Breast epithelium (tissue), 4 donors: ENCODE measurements around the gene ASXL2. TPM values are rescaled to one million over a fixed set of nuclear protein-coding genes. Genes with fewer than 3 reads are reported as not detected.
"Not testable (repeated sequence)": the region's sequence is repeated elsewhere in the genome, so short reads cannot be mapped to it uniquely, and the experiment has no call there.

Experiments
- DNase-seq, 2 donors: peaks; one replicate each; pipeline ENCODE4 v3.0.0-alpha.2; 2019; ENCODE audit warnings: low spot score in 2 of 2
- H3K27ac ChIP-seq, 2 donors: fragments of 200-600 bp; sonication (generic) in 1 of 2; one replicate each; pipeline ENCODE4 v1.5.1; 2016 to 2019; ENCODE audit warnings: mild to moderate bottlenecking in 1 of 2
- H3K27me3 ChIP-seq, 2 donors: fragments of 200-600 bp; sonication (generic) in 1 of 2; one replicate each; pipeline versions ENCODE4 v1.5.1 to v1.6.0; 2017 to 2019; ENCODE audit warnings: control low read depth in 1 of 2, mild to moderate bottlenecking in 1 of 2
- H3K36me3 ChIP-seq: fragments of 200-600 bp; one replicate; pipeline ENCODE4 v1.5.1; 2019
- H3K4me1 ChIP-seq, 2 donors: fragments of 200-600 bp; sonication (generic); one replicate each; pipeline ENCODE4 v1.5.1; 2016 to 2019; ENCODE audit warnings: control low read depth in 1 of 2
- H3K4me3 ChIP-seq, 3 donors: fragments of 200-600 bp; sonication (generic); 1 replicate in 2 of 3; 2 replicates in 1 of 3; pipeline ENCODE4 v1.5.1; 2016 to 2019; ENCODE audit warnings: mild to moderate bottlenecking in 3 of 3, moderate library complexity in 2 of 3
- H3K9me3 ChIP-seq, 2 donors: fragments of 200-600 bp; sonication (generic) in 1 of 2; one replicate each; pipeline ENCODE4 v1.5.1; 2016 to 2019; ENCODE audit warnings: control low read depth in 1 of 2
- POLR2A ChIP-seq: fragments of 450-650 bp; IDR thresholded peaks from one replicate; pipeline ENCODE4 v1.6.1; 2016; ENCODE audit warnings: antibody characterized with exemption, mild to moderate bottlenecking, moderate library complexity
- POLR2AphosphoS5 ChIP-seq, 3 donors: sonication (generic); formaldehyde crosslinking; IDR thresholded peaks; one replicate each; pipeline ENCODE4 v1.6.1; 2017; ENCODE audit warnings: antibody characterized with exemption in 3 of 3
- intact Hi-C: fragments of 100-400 bp; cut with DNase I; formaldehyde crosslinking; loops from one replicate; pipeline ENCODE4 v1.15.1; 2023; ENCODE audit warnings: low total_unique reads
- total RNA-seq, 3 donors: library from RNA; depleted of rRNA; stranded (reverse); fragments of >200 nt; gene quantifications; one replicate each; pipeline ENCODE4 v1.1.0, GENCODE V29; 2016
- TF ChIP-seq, protein P1 (sequence below), 3 donors: fragments of 450-650 bp; IDR thresholded peaks; one replicate each; pipeline ENCODE4 v1.5.1; 2016 to 2017; ENCODE audit warnings: antibody characterized with exemption in 3 of 3, mild to moderate bottlenecking in 3 of 3, moderate library complexity in 3 of 3

ASXL2 gene
- total RNA-seq, 3 donors from 2014 or later = 16.4 to 18.2 (median 17.4) TPM

DNA sequence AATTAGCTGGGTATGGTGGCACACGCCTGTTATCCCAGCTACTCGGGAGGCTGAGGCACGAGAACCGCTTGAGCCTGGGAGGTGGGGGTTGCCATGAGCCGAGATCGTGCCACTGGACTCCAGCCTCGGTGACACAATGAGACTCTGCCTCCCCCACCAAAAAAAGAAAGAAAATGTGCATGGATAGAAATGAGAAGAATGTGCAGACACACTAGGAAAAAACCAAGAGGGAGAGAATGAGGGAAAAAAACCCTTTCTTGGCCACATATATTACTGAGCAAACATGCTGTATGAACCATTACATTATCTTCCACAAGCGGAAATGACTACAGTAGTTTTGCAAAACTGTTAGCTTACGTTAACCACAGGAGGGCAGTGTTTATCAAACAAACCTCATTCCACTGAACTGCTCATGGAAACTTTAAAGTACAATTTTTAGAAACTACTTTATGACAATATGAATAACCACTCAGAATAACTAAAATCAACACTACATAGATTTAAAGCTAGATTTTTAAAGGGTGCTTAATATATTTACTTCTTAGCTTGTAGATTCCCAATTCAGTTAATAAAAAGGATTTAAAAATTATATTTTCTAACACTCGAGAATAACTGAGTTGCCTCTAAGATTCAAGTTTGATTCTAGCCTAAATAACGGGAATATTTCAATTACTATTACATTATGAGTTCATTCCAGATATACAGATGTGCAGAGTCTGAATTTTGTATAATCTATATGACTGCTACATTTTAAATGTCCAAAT lies 26.4 kb downstream of the ASXL2 start:
- H3K4me1 ChIP-seq = no peaks in the 10 kb centered on the region
- intact Hi-C loops = no loop called here
- no peaks in the 10 kb centered on the region for H3K9me3 ChIP-seq
- H3K27me3 ChIP-seq = no peaks in the 10 kb centered on the region
- TF ChIP-seq, protein P1, sequence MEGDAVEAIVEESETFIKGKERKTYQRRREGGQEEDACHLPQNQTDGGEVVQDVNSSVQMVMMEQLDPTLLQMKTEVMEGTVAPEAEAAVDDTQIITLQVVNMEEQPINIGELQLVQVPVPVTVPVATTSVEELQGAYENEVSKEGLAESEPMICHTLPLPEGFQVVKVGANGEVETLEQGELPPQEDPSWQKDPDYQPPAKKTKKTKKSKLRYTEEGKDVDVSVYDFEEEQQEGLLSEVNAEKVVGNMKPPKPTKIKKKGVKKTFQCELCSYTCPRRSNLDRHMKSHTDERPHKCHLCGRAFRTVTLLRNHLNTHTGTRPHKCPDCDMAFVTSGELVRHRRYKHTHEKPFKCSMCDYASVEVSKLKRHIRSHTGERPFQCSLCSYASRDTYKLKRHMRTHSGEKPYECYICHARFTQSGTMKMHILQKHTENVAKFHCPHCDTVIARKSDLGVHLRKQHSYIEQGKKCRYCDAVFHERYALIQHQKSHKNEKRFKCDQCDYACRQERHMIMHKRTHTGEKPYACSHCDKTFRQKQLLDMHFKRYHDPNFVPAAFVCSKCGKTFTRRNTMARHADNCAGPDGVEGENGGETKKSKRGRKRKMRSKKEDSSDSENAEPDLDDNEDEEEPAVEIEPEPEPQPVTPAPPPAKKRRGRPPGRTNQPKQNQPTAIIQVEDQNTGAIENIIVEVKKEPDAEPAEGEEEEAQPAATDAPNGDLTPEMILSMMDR (IDR thresholded peaks at IDR 0.05) = peak in 2 of 3 donors; percentile 64 to 70
- no peak for TF ChIP-seq POLR2AphosphoS5 (IDR thresholded peaks at IDR 0.05)
- no peaks in the 10 kb centered on the region for H3K36me3 ChIP-seq
- no peak overlapping the region for H3K4me3 ChIP-seq
- no peak overlapping the region for H3K27ac ChIP-seq
- DNase-seq = no peak

- H3K4me1 ChIP-seq, H3K27ac ChIP-seq, intact Hi-C loops, H3K36me3 ChIP-seq, DNase-seq, H3K4me3 ChIP-seq, H3K9me3 ChIP-seq, H3K27me3 ChIP-seq: not testable (repeated sequence)
Observed at GRCh38 chr2:25850400-25850799, 27.9 kb downstream of the ASXL2 start.

GRCh38 chr2:25849350-25849749 lies 28.9 kb downstream of the ASXL2 start:
- DNase-seq, H3K4me1 ChIP-seq, H3K27ac ChIP-seq, H3K36me3 ChIP-seq, H3K4me3 ChIP-seq, intact Hi-C loops, H3K9me3 ChIP-seq, H3K27me3 ChIP-seq: not testable (repeated sequence)

GRCh38 chr2:25845843-25846505 lies 32.3 kb downstream of the ASXL2 start:
- H3K27ac ChIP-seq = no peak overlapping the region
- H3K4me3 ChIP-seq = no peak overlapping the region
- intact Hi-C loops = no loop called here
- no peak for DNase-seq
- no peak for TF ChIP-seq POLR2AphosphoS5 (IDR thresholded peaks at IDR 0.05)
- no peak for TF ChIP-seq POLR2A
- TF ChIP-seq, protein P1 (IDR thresholded peaks at IDR 0.05) = no peak
- no peaks in the 10 kb centered on the region for H3K4me1 ChIP-seq
- no peaks in the 10 kb centered on the region for H3K9me3 ChIP-seq
- no peaks in the 10 kb centered on the region for H3K27me3 ChIP-seq
- H3K36me3 ChIP-seq = no peaks in the 10 kb centered on the region

GRCh38 chr2:25844089-25844488 lies 34.2 kb downstream of the ASXL2 start:
- Histone ChIP-seq H3K4me3 (no peak overlapping the region), H3K9me3 (no peaks in the 10 kb centered on the region), H3K36me3 (no peaks in the 10 kb centered on the region), H3K27ac (no peak overlapping the region), H3K27me3 (no peaks in the 10 kb centered on the region), H3K4me1 (no peaks in the 10 kb centered on the region)
- TF ChIP-seq POLR2A (no peak), POLR2AphosphoS5 (IDR thresholded peaks at IDR 0.05) (no peak)
- TF ChIP-seq, protein P1 (IDR thresholded peaks at IDR 0.05) = no peak
- no peak for DNase-seq
- intact Hi-C loops = no loop called here

DNA sequence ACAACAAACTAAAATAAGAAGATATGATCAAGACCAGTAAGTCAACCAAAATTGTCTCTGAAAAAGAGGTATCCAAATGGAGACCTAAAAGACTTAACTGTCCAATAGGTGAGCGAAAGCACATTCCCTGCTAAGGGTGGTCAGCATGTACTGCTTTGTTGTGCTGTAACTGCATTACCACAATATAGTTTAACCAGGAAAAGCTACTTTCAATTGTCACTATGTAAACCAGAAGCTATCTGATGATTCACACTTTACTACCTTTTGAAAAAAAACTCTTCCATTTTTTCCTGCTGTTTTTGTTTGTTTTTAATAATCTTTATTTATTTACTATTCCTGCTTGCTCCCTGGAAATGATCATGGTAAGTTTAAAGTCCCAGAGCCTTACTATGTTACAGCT lies 36.1 kb downstream of the ASXL2 start:
- H3K36me3 ChIP-seq = no peaks in the 10 kb centered on the region
- no peaks in the 10 kb centered on the region for H3K9me3 ChIP-seq
- no peak for TF ChIP-seq POLR2AphosphoS5 (IDR thresholded peaks at IDR 0.05)
- TF ChIP-seq, protein P1 (IDR thresholded peaks at IDR 0.05) = no peak
- TF ChIP-seq POLR2A = no peak
- no peak overlapping the region for H3K4me3 ChIP-seq
- DNase-seq = no peak
- H3K27ac ChIP-seq = no peak overlapping the region
- H3K27me3 ChIP-seq = no peaks in the 10 kb centered on the region
- H3K4me1 ChIP-seq = no peaks in the 10 kb centered on the region
- intact Hi-C loops = no loop called here
